GM12873 (cell line): Measurements from ENCODE around the gene MAGI1.

Experiments
- TF ChIP-seq, protein P1 (sequence below): IDR thresholded peaks from 2 replicates; pipeline ENCODE4 v1.5.1; 2012; ENCODE audit warnings: low read depth, mild to moderate bottlenecking, moderate library complexity, low read length, control low read depth; ENCODE audit not compliant: insufficient read depth; ENCODE audit errors: missing control alignments

The MAGI1 gene

DNA sequence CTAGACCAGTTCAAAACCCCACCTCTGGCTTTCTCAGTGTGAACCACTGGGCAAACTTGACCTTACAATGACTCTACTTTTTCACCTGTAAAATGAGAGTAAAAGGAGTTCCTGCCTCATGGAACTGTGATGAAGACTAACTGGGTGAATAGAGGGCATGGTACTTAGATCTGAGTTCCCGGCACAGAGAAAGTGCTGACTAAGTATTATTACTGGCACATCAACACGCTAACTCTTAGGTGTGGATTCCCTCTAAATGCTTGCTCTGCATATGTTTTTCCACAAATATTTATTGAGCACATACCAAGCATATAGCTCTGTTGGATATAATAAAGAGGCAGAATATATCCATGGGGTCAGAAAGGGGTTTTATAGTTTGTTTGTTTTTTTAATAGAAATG is 437.8 kb downstream of the MAGI1 start:
- TF ChIP-seq, protein P1, sequence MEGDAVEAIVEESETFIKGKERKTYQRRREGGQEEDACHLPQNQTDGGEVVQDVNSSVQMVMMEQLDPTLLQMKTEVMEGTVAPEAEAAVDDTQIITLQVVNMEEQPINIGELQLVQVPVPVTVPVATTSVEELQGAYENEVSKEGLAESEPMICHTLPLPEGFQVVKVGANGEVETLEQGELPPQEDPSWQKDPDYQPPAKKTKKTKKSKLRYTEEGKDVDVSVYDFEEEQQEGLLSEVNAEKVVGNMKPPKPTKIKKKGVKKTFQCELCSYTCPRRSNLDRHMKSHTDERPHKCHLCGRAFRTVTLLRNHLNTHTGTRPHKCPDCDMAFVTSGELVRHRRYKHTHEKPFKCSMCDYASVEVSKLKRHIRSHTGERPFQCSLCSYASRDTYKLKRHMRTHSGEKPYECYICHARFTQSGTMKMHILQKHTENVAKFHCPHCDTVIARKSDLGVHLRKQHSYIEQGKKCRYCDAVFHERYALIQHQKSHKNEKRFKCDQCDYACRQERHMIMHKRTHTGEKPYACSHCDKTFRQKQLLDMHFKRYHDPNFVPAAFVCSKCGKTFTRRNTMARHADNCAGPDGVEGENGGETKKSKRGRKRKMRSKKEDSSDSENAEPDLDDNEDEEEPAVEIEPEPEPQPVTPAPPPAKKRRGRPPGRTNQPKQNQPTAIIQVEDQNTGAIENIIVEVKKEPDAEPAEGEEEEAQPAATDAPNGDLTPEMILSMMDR, result no peak

DNA sequence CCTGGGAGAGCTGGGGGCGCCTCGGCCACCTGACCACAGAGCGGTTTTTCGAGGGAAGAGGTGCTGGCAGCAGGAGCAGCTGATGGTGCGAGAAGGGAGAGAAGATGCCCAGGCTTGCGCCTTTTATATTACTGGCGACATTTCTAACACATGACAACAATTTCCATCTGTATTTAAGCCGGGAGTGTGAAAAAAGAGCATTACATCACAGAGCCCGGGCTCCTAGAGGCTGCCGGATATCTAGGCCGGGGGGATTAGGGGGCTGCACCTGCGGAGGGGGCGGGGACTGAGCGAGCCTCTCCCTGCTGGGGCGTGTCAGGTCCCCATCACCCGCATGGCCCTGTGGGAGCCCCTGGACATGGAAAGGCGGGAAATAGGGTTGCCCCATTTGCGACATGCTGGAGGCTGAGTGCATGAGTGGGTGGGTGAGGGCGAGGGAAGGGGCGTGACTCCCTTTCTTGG is 440.7 kb downstream of the MAGI1 start:
- TF ChIP-seq, protein P1, result no peak

DNA sequence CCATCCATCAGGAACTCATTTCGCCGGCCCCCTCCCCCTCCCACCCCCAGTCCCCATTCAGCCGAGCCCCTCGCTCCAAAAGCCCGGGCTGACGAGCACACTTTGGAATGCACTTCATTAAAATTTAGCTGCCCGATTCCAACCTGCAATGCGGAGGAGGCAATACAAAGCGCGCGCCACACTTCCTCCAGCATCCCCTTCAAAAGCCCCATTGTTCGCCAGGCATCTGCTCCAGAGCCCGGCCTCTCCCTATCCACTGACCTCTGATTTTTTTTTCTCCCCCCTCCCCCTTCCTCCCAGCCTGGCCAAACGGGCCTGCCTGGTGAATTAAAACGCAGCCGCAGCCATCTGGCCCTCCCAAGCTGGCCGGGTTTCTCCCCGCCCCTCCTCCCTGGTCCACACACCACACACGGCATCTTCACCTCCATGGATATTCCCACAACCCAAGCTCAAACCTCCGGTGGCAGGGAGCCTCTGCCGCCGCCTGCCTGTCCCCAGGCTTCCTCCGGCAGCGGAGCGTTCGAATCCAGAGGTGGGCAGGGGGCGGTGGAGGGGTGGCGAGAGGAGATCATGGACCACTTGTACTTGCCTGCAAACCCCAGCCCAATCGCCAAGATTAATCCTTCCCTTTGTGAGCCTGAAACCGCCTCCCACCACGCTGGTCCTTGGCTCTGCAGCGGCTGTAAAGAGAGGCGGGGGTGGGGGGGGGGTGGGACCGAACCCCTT is 441.3 kb downstream of the MAGI1 start:
- TF ChIP-seq, protein P1, result no peak

DNA sequence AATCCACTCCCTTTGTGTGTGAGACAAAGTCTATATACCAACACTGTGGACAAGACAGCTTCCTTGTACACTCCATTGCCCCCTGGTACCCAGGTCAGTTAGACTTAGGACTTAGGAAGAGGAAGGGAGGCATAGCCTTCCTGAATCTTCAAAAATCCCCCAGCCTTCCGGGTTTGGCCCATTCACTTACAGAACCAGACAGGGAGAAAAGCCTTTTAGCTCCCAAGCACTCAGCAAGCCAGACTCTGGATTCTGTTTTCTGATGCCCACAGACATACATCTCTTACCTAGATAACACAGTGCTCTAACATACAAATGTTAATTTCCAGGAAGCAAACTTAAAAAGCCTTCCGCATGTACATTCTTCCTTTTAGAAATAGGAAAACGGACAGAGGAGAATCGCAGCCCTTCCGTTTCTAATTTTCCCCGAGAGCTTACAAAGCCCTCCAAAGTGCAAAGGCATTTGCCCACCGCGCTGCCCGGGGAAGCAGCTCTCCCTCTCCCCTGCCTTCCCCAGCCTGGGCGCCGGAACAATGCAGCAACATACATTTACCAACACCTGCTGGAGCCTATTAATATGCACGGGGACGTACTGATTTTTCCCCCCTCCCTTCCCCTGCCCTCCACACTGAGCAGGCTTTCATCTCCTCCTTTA is 442.0 kb downstream of the MAGI1 start:
- TF ChIP-seq, protein P1, result no peak

DNA sequence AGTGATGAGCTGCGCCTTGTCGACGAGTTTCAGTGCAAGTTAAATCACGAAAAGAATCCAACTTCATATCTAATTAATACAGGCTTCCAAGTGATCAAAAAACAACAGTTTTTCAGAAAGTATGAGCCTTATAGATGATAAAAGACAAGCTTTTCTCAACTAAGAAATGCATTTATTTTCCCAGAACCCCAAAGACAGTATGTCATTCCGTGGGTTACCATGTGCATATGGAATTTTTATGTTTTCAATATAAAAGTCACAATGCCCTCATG is 442.8 kb downstream of the MAGI1 start:
- TF ChIP-seq, protein P1, result no peak

DNA sequence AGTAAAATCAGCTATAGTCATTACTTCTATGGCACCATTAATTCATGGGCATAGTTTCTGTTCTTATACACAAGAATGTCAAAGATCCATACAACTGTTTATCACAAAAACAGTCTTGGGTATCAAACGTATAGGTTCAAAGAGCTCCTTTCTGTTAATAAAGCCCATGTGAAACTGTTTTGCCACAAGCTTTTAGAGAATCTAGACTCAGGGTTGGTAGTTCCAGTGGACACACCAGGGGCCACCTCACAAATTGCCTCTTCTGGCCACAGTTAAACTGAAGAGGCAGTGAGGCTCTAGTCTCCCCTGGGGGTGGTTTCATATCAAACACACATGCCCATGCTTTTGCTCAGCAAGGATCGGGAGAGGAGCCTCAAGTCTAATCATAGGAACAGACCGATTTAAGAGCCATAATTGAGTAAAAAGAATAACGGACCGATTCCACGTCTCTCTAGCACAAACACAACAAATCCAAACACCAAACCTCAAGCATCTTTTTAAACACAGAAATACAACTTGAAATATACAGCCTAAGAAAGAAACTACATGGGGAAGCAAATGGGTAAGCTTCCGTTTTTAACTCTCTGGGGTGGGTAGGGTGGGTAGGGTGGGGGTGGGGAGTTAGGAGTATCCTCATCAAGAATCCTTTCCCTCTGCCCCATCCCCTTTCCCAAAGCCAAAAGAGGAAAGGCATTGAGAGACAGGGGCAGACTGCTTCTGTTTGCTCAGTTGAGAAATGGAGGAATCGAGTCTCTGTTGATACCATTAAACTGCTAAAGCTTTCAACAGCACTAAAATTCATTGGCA is 443.3 kb downstream of the MAGI1 start:
- TF ChIP-seq, protein P1, result no peak

DNA sequence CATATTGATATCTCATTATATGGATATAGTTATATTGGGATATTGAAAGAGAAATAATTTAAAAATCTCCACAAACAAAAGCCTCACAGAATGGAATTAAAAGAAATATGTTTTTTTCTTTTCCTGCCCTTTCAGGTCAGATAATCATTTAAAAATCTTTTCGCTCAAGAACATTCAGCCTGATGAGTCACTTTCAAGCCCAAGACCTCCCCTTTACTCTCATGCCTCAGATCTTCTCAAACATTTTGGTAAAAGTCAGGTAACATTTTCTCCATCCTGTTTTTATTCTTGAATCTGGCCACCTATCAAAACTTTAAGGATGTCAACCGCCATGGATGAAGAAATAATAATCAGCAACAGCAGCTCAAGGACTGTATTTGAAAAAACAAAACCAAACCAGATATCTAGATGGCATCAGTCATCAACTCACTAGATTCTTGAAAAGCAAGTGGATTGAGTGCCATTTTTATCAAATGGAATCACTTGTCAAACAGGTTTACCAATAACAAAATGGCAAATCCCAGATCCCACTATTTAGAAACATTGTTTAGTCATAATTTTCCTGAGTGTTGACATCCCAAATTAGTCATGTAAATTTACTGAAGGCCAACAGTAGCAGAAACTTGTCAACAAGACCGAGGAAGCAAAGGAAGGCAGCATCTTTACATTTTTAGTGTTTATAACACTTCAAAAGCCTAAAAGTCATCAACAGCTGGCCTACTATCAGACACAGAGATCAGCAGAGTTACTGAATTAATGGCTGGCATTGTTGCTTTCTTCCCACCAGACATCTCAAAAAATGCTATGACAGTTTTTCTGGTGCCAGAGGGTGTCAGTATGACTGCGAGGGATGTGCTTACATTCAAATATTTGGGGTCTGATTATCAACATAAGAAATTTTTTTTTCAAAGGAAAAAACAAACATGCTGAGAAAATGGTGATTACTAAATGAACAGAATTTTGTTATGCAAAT is 444.7 kb downstream of the MAGI1 start:
- TF ChIP-seq, protein P1, result no peak
